Measurements from ENCODE around the gene SHROOM2. TPM values are rescaled to one million over a fixed set of nuclear protein-coding genes. Genes with fewer than 3 reads are reported as not detected.

Gene SHROOM2
- total RNA-seq, 1 experiment from 2014 or later, result 14.1 TPM

DNA sequence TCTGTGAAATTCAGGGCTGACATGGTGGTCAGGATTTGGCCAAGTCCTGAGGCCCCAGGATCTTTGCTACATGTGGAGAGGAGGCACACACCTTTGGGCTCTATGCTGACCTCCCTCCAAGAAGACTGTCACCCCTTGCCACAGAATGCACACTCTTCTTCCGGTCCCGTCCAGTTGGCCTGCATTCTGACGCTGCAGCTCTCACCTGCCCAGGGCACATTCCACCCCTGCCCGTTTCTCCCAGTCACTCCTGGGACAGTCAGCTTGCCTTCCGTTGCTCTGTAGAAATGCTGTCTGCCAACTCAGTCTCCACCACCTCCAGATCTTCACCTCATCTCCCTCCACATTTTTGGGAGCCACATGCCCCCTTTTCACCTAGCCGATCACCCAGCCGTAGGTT is 76.7 kb downstream of the SHROOM2 start:
- BruUV-seq (replicated peaks), result no TSS peak
- H3K36me3 Mint-ChIP-seq (ENCODE audit: insufficient read depth, unreplicated experiment), result peaks cover 15% of the 10 kb centered on the region
- CTCF ChIA-PET, result no interaction called here
- no peak overlapping the region for H3K4me3 Mint-ChIP-seq (ENCODE audit: low read depth, unreplicated experiment)
- DNase-seq, result no peak
- intact Hi-C loops (cut with micrococcal nuclease; ENCODE audit: unreplicated experiment), result no loop called here
- TF ChIP-seq, protein P1, sequence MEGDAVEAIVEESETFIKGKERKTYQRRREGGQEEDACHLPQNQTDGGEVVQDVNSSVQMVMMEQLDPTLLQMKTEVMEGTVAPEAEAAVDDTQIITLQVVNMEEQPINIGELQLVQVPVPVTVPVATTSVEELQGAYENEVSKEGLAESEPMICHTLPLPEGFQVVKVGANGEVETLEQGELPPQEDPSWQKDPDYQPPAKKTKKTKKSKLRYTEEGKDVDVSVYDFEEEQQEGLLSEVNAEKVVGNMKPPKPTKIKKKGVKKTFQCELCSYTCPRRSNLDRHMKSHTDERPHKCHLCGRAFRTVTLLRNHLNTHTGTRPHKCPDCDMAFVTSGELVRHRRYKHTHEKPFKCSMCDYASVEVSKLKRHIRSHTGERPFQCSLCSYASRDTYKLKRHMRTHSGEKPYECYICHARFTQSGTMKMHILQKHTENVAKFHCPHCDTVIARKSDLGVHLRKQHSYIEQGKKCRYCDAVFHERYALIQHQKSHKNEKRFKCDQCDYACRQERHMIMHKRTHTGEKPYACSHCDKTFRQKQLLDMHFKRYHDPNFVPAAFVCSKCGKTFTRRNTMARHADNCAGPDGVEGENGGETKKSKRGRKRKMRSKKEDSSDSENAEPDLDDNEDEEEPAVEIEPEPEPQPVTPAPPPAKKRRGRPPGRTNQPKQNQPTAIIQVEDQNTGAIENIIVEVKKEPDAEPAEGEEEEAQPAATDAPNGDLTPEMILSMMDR (IDR thresholded peaks at IDR 0.05; ENCODE audit: unreplicated experiment), result no peak
- H3K9me3 Mint-ChIP-seq (ENCODE audit: low read depth, unreplicated experiment), result no peaks in the 10 kb centered on the region
- no peaks in the 10 kb centered on the region for H3K27me3 Mint-ChIP-seq (ENCODE audit: unreplicated experiment)
- no peak overlapping the region for H3K27ac Mint-ChIP-seq (ENCODE audit: unreplicated experiment)
- H3K4me1 Mint-ChIP-seq (ENCODE audit: low read depth, unreplicated experiment), result peaks cover 19% of the 10 kb centered on the region

DNA sequence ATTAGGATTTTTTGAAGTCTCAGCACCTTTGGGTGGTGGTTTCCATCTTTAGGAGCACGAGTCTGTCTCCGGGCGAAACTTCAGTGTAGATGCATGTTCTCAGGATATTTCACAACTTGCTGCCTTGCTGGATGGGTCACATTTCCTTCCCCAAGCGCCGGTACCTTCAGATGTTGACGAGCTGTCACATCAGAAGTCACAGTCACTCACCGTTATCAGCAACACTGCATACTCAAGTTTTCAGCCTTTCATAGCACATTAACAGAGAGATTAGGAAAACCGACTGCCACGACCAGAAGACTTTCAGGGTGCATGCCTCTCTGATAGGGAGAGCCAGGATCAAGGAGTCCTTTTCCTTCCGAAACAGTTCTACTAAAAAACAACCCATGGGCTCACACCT is 77.8 kb downstream of the SHROOM2 start:
- Mint-ChIP-seq H3K27me3 (ENCODE audit: unreplicated experiment) (no peaks in the 10 kb centered on the region), H3K4me3 (ENCODE audit: low read depth, unreplicated experiment) (no peak overlapping the region), H3K27ac (ENCODE audit: unreplicated experiment) (no peak overlapping the region), H3K4me1 (ENCODE audit: low read depth, unreplicated experiment) (peaks cover 19% of the 10 kb centered on the region), H3K36me3 (ENCODE audit: insufficient read depth, unreplicated experiment) (peaks cover 15% of the 10 kb centered on the region), H3K9me3 (ENCODE audit: low read depth, unreplicated experiment) (no peaks in the 10 kb centered on the region)
- DNase-seq, result no peak
- TF ChIP-seq, protein P1 (IDR thresholded peaks at IDR 0.05; ENCODE audit: unreplicated experiment), result no peak
- intact Hi-C loops (cut with micrococcal nuclease; ENCODE audit: unreplicated experiment), result no loop called here
- BruUV-seq (replicated peaks), result no TSS peak
- CTCF ChIA-PET, result no interaction called here

DNA sequence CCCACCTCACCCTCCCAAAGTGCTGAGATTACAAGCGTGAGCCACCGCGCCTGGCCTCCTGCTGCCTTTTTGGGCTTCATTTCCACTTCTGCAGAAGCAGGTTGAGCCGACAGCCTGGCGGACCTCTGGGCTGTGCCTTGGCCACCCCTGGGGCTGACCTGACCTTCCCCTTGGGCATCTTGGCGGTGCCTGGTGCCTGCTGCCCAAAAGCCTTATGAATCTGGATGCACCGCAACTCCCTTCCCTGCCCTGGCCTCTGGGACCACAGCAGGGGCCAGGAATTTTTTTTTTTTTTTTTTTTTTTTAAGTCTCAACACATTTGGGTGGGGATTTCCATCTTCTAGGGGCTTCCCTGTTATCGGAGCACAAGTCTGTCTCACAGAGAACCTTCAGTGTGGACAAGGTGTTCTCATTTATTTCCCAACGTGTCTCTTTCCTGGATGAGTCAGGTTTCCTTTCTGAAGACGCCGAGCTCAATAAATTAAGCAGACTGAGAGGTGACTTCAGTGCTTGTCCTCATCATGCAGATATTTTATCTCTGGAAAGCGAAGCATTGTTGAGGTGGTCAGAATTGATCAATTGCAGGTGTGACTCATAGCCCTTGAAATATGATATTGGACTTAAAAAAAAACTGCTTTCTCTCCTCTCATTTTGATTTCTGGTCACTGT is 79.7 kb downstream of the SHROOM2 start:
- DNase-seq, result peak; percentile 31
- no TSS peak for BruUV-seq (replicated peaks)

GRCh38 chrX:9866633-9867032 is 80.4 kb downstream of the SHROOM2 start:
- intact Hi-C loops (cut with micrococcal nuclease; ENCODE audit: unreplicated experiment), result loop anchor here (5.0 kb wide), 1 partner anchor 79 kb away; the partner anchor contains the start of gene SHROOM2
- Mint-ChIP-seq H3K36me3 (ENCODE audit: insufficient read depth, unreplicated experiment) (peaks cover 15% of the 10 kb centered on the region), H3K4me3 (ENCODE audit: low read depth, unreplicated experiment) (peak overlapping the region; percentile 46), H3K27me3 (ENCODE audit: unreplicated experiment) (no peaks in the 10 kb centered on the region), H3K9me3 (ENCODE audit: low read depth, unreplicated experiment) (no peaks in the 10 kb centered on the region), H3K4me1 (ENCODE audit: low read depth, unreplicated experiment) (peaks cover 19% of the 10 kb centered on the region), H3K27ac (ENCODE audit: unreplicated experiment) (peak overlapping the region; percentile 90)
- DNase-seq, result peak; percentile 30
- BruUV-seq (replicated peaks), result no TSS peak
- TF ChIP-seq, protein P1 (IDR thresholded peaks at IDR 0.05; ENCODE audit: unreplicated experiment), result no peak
- CTCF ChIA-PET, result no interaction called here

More for the DNA sequence above, 79.7 kb downstream of the SHROOM2 start:
- intact Hi-C loops (cut with micrococcal nuclease; ENCODE audit: unreplicated experiment), result loop anchor here (5.0 kb wide), 1 partner anchor 79 kb away; the partner anchor contains the start of gene SHROOM2
- CTCF ChIA-PET, result interaction anchor here (0.6 kb wide), 1 partner anchor 320 kb away, joined by 6 read pairs; no protein-coding TSS in a partner anchor
- H3K27me3 Mint-ChIP-seq (ENCODE audit: unreplicated experiment), result no peaks in the 10 kb centered on the region
- TF ChIP-seq, protein P1 (IDR thresholded peaks at IDR 0.05; ENCODE audit: unreplicated experiment), result no peak
- peak overlapping the region; percentile 90 for H3K27ac Mint-ChIP-seq (ENCODE audit: unreplicated experiment)
- H3K4me1 Mint-ChIP-seq (ENCODE audit: low read depth, unreplicated experiment), result peaks cover 19% of the 10 kb centered on the region
- peaks cover 15% of the 10 kb centered on the region for H3K36me3 Mint-ChIP-seq (ENCODE audit: insufficient read depth, unreplicated experiment)
- no peaks in the 10 kb centered on the region for H3K9me3 Mint-ChIP-seq (ENCODE audit: low read depth, unreplicated experiment)
- H3K4me3 Mint-ChIP-seq (ENCODE audit: low read depth, unreplicated experiment), result peak overlapping the region; percentile 46
